GM21737 (cell line): ENCODE results near the gene GARIN1A.
"Not testable (repeated sequence)": the region's sequence is repeated elsewhere in the genome, so short reads cannot be mapped to it uniquely, and the experiment has no call there.

Experiments
- ATAC-seq: cut with Tn5 transposase; IDR thresholded peaks from one replicate; pipeline ENCODE4 v1.9.1; 2021; ENCODE audit warnings: mild to moderate bottlenecking, moderate library complexity; ENCODE audit not compliant: unreplicated experiment

GARIN1A gene

GRCh38 chr7:128681794-128682537 lies 9.9 kb downstream of the GARIN1A start:
- no peak for ATAC-seq

DNA sequence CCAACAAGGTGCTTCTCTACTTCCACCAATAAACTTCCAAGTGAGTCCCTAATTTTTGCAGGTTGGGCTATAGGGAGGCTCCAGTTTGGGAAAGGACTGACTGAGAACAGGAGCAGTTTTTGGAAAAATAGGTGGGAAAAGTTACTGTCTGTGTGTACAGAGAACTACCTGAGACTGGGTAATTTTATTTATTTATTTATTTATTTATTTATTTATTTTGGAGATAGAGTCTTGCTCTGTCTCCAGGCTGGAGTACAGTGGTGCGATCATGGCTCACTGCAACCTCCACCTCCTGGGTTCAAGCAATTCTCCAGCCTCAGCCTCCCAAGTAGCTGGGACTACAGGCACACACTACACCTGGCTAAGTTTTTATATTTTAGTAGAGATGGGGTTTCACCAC lies 11.2 kb downstream of the GARIN1A start:
- ATAC-seq, result not testable (repeated sequence)

DNA sequence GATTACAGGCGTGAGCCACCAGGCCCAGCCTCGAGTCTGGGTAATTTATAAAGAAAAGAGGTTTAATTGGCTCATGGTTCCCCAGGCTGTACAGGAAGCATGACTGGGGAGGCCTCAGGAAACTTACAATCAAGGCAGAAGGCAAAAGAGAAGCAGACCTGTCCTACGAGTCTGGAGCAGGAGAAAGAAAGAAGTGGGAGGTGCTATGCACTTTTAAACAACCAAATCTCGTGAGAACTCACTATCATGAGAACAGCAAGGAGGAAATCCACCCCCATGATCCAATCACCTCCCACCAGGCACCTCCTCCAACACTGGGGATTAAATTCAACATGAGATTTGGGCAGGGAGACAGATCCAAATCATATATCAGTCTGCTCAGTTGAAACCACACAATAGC lies 11.6 kb downstream of the GARIN1A start:
- ATAC-seq, result not testable (repeated sequence)

GRCh38 chr7:128687131-128687530 lies 15.0 kb downstream of the GARIN1A start:
- no peak for ATAC-seq

- ATAC-seq, result no peak
Observed at GRCh38 chr7:128688492-128688891, 16.4 kb downstream of the GARIN1A start.

GRCh38 chr7:128689161-128689935 lies 17.3 kb downstream of the GARIN1A start:
- not testable (repeated sequence) for ATAC-seq

GRCh38 chr7:128691227-128691626 lies 19.1 kb downstream of the GARIN1A start:
- no peak for ATAC-seq

GRCh38 chr7:128692623-128693270 lies 20.7 kb downstream of the GARIN1A start:
- ATAC-seq, result no peak

DNA sequence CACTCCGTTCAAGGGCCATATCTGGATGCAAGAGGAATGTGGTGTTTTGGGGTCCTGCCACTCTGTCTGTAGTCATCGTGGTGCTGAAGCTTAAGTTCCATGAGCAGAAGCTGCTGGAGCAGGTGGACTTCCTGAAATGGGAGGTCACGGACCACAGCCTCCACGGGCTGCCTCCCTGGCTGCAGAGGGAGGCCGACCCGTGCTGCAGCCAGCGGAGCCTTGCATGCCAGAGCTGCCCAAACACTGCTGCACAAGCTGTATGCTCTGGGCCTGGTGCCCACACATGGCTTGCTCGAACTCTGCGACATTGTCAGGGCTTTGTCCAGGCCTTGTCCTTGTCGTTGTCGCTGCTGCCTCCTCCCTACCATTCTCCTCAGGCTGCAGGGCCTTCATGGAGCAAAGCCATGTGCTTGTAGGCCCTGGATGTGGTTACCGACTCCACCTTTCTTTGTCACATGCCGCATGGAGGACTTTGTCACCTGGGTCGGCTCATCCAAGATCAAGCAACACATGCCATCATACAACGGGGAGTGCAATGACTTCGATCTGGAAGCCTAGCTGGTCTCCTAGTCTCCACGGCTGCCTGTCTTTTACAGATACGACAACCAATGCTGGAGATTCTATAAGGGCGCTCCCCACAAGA lies 21.4 kb downstream of the GARIN1A start:
- ATAC-seq, result no peak

GRCh38 chr7:128694738-128695137 lies 22.6 kb downstream of the GARIN1A start:
- no peak for ATAC-seq

DNA sequence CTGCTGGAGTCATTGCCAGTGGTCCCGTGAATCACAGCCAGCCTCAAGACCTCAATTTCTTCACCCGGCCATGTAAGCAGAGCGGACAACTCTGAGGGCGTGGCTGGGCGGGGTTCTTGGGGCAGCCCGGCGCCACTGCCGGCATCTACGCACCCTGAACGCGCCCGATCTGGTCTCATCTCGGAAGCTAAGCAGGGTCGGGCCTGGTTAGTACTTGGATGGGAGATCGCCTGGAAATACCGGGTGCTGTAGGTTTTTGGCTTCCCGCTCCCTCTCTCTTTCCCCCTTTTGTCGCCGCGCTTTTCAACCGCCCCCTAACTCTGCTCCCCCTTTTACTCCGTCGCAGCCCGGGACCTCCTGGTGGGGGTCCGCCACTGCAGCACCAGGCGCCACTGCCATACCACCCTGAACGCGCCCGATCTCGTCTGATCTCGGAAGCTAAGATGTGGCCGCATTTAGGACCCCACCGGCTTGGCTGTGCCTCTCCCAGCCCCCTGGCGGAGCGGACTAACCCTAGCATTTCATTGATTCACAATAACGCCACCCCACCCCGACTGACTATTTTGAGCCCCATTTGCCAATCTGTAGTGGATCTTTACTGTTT lies 25.3 kb downstream of the GARIN1A start:
- no peak for ATAC-seq

DNA sequence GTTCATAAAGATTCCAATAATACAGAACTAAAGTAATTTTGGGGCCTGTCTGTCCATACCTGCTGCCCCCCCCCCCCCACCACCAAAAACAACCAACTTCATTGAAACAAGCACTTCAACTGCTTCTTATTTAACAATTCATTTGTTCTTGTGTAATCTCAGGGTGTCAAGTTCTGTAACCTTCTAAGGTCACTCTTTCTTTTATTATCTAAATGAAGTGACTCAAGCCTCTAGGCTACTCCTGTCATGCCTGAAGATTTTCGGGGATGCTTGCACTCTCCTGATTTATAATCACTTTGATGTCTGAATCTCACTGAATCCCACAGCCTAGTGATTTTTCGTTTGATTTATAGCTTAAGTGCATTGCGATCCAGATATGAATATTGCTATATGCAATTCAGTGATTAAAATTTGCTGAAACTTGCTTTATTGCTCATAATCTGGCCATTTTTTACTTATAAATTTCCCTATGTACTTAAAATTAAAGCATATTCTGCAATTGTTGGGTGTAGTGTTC lies 27.2 kb downstream of the GARIN1A start:
- ATAC-seq, result no peak

GRCh38 chr7:128699895-128700294 lies 27.8 kb downstream of the GARIN1A start:
- no peak for ATAC-seq

DNA sequence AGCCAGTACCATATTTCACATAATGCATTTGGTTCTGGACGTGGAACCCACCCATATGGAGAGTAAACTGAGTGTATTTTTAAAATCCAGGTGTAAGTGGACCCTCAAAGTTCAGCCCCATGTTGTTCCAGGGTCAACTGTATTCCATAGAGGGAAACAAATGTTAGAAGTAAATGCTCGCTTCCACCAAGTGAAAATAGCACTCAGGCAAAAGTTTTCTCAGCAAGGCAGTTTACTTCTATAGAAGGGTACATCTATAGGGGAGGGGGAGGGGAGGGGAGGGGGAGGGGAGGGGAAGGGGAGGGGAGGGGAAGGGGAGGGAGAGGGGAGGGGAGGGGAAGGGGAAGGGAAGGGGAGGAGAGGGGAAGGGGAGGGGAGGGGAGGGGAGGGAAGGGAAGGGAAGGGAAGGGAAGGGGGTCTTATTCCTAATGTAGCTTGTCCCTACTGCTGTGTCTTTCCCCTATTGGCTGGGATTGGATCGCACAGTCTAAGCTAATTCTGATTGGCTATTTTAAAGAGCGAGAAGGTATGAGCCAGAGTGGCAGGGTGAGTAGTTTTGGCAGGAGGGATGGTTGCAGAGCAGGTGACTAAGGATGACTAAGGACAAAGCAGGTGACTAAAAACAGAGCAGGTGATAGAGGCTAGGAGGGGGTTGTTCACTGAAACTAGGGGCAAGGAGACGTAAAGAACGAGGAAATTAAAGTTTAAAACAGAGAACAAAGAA lies 29.1 kb downstream of the GARIN1A start:
- ATAC-seq, result no peak

DNA sequence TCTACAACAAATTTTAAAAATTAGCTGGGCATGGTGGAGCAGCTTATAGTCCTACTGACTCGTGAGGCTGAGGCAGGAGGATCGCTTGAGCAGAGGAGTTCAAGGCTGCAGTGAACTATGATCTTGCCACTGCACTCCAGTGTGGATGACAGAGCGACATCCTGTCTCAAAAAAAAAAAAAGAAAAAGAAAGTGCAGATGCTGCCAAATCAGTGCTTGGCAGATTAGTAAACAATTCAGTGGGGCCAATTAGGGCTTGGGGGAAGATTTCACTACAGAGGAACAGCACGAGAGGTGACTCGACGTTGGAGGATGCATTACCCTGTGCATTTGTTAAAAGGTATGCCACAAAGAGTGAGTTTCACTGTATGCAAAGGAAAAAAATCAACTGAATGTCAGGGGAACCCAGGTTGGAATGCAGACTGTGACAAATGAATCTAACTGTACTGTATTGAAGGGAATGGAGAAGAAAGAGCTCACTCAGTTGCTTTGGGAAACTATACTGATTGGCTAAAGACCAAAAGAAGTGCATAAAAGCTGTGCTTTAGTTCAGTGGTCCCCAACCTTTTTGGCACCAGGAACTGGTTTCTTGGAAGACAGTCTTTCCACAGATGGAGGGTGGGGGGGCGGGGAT lies 31.6 kb downstream of the GARIN1A start:
- no peak for ATAC-seq

- no peak for ATAC-seq
Observed at GRCh38 chr7:128705891-128706333, 33.8 kb downstream of the GARIN1A start.

DNA sequence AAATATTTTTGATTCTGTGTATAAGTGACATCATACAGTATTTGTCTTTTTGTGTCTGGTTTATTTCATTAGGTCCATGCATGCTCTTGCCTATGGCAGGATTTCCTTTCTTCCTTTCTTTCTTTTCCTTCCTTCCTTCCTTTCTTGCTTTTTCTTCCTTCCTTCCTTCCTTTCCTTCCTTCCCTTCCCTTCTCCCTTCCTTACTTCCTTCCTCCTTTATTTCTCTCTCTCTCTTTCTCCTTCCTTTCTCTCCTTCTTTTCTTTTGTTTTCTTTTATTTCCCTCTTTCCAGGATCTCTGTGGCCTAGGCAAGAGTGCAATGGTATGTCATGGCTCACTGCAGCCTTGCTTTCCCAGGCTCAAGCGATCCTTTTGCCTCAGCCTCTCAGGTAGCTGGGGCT lies 35.7 kb downstream of the GARIN1A start:
- ATAC-seq, result no peak

DNA sequence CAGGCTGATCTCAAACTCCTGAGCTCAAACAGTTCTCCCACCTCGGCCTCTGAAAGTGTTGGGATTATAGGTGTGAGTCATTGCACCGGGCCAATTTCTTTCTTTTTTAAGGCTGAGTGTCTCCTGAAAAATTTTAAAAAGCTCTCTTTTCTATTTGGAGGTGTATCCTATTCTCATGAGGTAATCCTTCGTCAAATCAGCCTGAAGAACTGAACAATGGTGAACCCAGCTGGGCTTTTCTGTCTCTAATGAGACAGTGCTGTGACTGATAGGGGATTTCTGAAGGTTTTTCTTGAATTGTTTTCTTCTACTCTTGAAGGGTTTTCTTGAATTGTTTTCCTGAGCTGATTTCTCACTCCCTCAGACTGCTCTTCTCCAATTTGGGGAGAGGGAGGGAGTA lies 36.1 kb downstream of the GARIN1A start:
- ATAC-seq, result no peak

DNA sequence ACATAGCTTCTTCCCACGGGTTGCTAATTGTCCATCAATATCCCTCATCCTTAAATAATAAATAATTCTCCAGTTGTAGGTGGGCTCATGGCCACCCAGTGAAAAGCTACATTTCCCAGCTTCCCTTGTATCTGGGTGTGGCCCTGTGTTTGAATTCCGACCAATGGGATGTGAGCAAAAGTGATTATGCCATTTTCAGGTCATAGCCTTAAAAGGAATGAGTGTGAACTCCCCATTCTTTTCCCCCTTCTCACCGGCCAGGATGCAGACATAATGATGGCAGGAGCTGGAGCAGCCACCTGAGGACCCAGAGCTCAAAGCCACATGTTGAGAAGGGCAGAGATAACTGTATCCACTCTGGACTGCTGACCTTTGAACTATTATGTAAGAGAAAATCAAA lies 36.7 kb downstream of the GARIN1A start:
- no peak for ATAC-seq
